Gastrocnemius medialis (tissue), 4 donors: Measurements from ENCODE around the gene SRGAP2B.
"Not testable (repeated sequence)": the region's sequence is repeated elsewhere in the genome, so short reads cannot be mapped to it uniquely, and the experiment has no call there.

Source experiments
- POLR2A ChIP-seq, 2 donors: fragments of 450-650 bp; IDR thresholded peaks; one replicate each; pipeline ENCODE4 v1.6.1; 2017; ENCODE audit warnings: antibody characterized with exemption in 2 of 2, mild to moderate bottlenecking in 2 of 2, moderate library complexity in 2 of 2
- TF ChIP-seq, protein P1 (sequence below), 5 experiments: fragments of 450-650 bp in 3 of 5; fragments of 200-600 bp in 2 of 5; sonication (generic) in 2 of 5; IDR thresholded peaks in 4 of 5; conservative IDR thresholded peaks in 1 of 5; 1 replicate in 4 of 5; 2 replicates in 1 of 5; pipeline ENCODE4 v1.5.1; 2016 to 2019; ENCODE audit warnings: antibody characterized with exemption in 5 of 5, mild to moderate bottlenecking in 3 of 5, moderate library complexity in 3 of 5

- not testable (repeated sequence) for TF ChIP-seq POLR2A (IDR thresholded peaks at IDR 0.05)
- TF ChIP-seq, protein P1, sequence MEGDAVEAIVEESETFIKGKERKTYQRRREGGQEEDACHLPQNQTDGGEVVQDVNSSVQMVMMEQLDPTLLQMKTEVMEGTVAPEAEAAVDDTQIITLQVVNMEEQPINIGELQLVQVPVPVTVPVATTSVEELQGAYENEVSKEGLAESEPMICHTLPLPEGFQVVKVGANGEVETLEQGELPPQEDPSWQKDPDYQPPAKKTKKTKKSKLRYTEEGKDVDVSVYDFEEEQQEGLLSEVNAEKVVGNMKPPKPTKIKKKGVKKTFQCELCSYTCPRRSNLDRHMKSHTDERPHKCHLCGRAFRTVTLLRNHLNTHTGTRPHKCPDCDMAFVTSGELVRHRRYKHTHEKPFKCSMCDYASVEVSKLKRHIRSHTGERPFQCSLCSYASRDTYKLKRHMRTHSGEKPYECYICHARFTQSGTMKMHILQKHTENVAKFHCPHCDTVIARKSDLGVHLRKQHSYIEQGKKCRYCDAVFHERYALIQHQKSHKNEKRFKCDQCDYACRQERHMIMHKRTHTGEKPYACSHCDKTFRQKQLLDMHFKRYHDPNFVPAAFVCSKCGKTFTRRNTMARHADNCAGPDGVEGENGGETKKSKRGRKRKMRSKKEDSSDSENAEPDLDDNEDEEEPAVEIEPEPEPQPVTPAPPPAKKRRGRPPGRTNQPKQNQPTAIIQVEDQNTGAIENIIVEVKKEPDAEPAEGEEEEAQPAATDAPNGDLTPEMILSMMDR (IDR thresholded peaks at IDR 0.05 in 4 of 5, conservative IDR thresholded peaks at IDR 0.05 in 1 of 5): not testable (repeated sequence)
Observed at GRCh38 chr1:145114560-145115057, 19.5 kb upstream of the SRGAP2B start.
